NCI-H146 treated with DMSO at 0.1 percent for 48 hours (cell line): ENCODE data around the gene MYLK.
"Not testable (repeated sequence)": the region's sequence is repeated elsewhere in the genome, so short reads cannot be mapped to it uniquely, and the experiment has no call there.

Source experiments
- DNase-seq: peaks from one replicate; lab custom pipeline; 2025; ENCODE audit not compliant: unreplicated experiment; lab: John Stamatoyannopoulos, UW

MYLK gene, protein sequence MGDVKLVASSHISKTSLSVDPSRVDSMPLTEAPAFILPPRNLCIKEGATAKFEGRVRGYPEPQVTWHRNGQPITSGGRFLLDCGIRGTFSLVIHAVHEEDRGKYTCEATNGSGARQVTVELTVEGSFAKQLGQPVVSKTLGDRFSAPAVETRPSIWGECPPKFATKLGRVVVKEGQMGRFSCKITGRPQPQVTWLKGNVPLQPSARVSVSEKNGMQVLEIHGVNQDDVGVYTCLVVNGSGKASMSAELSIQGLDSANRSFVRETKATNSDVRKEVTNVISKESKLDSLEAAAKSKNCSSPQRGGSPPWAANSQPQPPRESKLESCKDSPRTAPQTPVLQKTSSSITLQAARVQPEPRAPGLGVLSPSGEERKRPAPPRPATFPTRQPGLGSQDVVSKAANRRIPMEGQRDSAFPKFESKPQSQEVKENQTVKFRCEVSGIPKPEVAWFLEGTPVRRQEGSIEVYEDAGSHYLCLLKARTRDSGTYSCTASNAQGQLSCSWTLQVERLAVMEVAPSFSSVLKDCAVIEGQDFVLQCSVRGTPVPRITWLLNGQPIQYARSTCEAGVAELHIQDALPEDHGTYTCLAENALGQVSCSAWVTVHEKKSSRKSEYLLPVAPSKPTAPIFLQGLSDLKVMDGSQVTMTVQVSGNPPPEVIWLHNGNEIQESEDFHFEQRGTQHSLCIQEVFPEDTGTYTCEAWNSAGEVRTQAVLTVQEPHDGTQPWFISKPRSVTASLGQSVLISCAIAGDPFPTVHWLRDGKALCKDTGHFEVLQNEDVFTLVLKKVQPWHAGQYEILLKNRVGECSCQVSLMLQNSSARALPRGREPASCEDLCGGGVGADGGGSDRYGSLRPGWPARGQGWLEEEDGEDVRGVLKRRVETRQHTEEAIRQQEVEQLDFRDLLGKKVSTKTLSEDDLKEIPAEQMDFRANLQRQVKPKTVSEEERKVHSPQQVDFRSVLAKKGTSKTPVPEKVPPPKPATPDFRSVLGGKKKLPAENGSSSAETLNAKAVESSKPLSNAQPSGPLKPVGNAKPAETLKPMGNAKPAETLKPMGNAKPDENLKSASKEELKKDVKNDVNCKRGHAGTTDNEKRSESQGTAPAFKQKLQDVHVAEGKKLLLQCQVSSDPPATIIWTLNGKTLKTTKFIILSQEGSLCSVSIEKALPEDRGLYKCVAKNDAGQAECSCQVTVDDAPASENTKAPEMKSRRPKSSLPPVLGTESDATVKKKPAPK (N-terminal part only)

DNA sequence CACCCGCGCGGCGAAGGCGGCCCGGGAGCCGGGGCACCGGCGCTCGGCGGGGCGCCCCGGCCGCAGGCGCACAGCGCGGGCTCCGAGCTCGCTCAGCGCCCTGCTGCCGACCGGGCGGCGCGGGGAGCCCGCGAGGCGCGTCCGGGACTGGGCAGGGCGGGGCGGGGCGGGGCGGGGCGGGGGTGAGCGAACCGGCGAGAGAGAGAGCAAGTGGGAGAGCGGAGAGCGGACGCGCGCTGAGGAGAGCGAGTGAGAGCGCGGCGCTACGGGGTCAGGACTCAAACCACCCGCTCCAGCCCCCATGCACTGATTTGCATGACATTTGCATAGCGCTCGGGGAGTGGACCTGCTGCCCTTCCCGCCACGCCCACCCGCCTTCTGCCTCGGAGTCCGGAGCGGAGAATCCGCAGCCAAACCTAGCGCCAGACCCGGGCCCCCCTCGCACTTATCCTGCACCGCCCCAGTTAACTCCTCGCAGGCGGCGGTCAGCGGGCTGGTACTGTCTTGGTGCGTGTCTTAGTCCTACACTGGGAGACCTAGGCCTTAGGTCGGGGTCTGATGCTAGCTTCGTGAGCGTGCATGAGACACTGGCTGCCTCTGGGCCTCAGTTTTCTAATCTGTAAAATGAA lies at the start of gene MYLK:
TSS of gene MYLK (minus strand) at position 130 of the 629 bp plus-strand sequence. CDS start 90,491 bp downstream, outside the sequence.
- peak; percentile 94 for DNase-seq

DNA sequence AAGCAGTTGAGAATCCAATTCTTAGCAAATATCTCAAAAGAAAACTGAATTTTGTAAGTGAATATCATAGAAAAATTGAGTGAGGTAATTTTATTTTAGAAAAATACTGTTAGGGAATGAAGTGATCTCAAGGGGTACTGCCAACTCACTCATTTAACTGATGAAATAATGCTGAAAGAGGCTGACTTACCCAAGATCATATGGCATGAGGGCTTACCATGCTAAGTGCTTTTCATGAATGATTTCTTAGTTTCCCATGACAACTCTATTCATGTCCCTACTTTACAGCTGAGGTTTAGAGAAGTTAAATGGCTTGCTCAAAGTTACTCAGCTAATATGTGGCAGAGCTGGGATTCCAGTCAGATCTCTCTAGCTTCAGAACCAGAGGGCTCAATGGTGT lies 46.3 kb upstream of the MYLK start:
- DNase-seq, result no peak

DNA sequence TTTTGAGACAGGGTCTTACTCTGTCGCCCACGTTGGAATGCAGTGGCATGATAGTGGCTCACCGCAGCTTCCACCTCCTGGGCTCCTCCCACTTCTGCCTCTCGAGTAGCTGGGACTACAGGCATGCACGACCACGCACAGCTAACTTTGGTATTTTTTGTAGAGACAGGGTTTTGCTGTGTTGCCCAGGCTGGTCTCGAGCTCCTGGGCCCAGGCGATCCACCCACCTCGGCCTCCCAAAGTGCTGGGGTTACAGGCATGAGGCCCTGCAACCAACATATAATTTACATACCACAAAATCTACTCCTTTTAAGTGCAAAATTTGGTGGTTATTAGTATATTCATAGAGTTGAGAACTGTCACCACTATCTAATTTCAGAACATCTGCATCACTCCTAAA lies 45.2 kb upstream of the MYLK start:
- no peak for DNase-seq

DNA sequence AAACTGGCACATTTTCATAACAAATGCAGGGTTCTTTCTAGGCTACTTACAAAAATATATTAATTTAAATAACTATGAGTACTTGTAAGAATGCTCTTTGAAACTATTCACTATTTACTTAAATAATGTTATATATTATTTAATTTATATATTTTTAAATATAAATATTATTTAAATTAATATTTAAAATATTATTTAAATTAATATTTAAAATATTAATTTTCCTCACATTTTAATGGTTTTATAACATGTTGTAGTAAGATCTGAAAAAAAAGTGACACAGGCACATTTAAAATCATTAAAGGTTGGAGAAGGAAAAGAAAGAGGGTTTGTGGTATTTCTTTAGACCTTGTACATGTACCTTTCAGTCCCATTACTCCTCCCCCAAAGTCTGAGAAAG lies 42.3 kb upstream of the MYLK start:
- DNase-seq, result no peak

DNA sequence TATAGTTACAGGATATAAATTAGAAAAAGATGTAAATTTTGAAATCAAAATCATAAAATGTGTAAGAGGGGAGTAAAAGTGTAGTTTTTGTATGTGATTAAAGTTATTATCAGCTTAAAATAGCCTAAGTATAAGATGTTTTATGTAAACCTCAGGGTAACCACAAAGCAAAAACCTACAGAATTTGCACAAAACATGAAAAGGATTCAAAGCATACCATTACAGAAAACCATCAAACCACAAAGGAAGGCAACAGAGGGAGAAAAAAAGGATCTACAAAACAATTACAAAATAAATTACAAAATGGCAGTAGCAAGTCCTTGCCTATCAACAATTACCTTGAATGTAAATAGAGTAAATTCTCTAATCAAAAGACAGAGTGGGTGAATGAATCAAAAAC lies 36.7 kb upstream of the MYLK start:
- no peak for DNase-seq

DNA sequence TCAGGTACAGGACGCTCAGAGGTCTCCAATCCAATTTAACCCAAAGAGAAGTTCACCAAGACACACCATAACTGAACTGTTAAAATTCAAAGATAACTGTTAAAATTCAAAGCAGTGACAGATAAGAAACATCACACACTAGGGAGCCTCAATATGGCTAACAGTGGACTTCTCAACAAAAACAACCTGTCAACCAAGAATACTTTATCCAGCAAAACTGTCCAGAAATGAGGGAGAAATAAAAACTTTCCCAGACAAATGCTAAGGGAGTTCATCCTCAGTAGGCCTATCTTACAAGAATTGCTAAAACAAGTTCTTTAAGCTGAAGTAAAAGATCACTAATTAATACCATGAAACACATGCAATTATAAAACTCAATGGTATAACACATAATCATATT lies 36.3 kb upstream of the MYLK start:
- no peak for DNase-seq

DNA sequence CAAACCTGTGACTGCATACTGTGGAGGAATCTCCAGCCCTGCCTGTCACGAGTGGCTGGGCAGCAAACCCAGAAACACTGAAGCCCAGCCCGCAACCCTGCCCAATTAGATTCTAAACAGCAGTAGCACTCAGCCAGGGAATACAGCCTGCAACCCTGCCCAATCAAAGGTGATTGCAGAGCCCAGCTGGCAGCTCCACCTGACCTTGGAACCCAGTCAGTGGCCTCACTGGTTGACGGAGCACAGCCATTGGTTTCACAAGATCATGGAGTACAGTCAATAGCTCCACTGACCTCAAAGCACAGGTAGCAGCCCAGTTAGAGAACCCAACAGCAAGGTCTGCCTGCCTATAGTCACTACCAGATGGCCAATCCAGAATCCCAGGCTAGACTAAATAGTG lies 35.2 kb upstream of the MYLK start:
- DNase-seq, result no peak

DNA sequence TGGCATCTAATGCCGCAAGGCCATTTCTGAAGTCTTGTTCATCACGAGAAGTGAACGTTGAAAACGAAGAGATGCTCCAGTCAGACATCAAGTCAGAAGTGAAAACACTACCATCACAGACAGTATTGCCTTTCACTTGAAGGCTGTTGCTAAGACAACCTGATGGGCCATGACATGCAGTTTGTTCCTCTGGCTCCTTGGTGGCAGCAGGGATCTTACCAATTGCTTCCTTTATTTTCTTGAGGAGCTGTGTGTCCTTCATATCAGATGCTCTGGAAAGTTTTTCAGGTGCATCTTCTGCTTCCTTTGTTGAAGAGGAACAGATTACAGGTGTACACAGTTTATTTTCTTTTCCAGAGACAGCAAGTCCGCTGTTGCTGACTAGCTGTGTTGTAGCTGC lies 30.7 kb upstream of the MYLK start:
- no peak for DNase-seq

DNA sequence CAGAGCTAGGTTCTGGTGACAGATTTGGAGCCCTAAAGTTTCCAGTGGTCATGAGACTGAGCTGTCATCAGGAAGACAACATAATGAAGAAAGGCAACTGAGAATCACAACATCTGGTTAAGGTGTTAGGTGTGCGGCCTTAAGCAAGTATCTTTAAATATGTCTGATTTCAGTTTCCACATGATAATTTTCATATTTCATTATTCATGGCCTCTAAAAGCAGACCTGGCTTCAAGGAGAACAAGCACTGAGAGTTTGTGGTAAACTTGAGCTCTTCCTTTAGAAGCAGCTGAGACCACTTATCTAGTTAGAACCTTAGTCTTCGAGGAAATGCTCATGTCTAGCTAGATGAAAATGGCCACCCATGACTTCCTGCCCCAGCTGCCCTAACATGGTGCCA lies 25.7 kb upstream of the MYLK start:
- DNase-seq, result no peak

DNA sequence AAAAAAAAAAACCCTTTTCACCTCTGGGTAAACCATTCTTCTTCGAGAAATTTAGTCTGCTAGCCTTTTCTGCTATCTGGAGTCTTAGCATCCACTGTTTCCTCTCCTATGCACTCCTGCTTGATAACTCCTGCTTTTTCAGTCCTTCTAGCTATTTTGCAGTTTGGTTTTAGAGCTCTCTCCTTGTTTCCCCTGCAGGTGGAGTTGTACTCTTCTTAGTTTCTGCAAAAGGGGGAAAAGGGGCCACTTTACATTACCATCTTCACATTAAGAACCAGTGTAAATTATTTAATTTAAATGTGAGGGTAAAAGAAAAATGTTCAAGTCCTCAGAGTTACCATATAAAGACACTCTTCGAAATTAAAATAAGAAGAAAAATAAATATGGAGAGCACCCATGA lies 23.6 kb upstream of the MYLK start:
- no peak for DNase-seq

DNA sequence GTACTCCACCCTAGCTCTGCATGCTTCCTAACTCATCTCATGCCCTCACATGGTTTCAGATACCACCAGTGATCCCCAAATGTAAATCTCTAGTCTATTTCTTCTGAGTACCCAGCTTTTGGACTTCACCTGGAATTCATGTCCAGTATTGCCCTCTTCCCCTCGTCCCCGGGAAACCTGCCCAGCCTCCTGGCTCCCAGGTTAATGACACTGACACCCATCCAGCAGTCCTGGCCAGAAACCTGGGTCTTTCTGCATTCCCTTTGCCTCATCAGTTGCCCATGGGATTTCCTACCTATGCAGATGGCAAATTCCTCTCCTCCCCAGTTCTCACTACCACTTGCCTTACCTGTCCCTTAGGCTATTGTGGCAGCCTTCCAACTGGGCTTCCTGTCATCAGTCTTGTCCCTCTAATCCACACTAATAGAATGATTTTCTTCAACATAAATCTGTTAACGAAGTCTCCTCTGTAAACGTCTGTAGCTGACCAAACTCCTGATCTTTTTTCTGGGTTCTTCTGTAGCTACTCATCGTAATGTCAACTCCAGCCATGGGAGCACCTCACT lies 15.3 kb upstream of the MYLK start:
- DNase-seq, result no peak

DNA sequence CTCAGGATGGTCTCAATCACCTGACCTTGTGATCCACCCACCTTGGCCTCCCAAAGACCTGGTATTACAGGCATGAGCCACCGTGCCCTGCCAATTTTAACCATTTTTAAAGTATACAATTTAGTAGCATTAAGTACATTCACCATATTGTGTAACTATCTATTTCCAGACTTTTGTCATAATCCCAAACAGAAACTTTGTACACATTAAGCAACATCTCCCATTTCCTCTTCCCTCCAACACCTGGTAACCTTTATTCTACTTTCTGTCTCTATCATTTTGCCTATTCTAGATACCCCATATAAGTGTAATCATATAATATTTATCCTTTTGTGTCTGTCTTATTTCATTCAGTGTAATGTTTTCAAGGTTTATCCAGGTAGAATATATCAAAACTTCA lies 8.9 kb upstream of the MYLK start:
- DNase-seq, result no peak

DNA sequence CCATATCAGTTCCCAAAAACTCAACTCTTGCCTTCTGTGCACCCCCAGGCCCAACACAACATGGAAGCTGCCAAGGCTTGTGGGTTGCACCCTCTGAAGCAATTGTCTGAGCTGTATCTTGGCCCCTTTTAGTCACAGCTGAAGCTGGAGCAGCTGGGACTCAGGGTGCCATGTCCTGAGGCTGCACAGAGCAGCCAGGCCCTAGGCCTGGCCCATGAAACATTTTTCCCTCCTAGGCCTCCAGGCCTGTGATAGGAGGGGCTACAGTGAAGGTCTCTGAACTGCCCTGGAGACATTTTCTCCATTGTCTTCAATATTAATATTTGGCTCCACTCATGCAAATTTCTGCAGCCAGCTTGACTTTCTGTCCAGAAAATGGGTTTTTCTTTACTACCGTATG lies 8.1 kb upstream of the MYLK start:
- DNase-seq, result no peak

DNA sequence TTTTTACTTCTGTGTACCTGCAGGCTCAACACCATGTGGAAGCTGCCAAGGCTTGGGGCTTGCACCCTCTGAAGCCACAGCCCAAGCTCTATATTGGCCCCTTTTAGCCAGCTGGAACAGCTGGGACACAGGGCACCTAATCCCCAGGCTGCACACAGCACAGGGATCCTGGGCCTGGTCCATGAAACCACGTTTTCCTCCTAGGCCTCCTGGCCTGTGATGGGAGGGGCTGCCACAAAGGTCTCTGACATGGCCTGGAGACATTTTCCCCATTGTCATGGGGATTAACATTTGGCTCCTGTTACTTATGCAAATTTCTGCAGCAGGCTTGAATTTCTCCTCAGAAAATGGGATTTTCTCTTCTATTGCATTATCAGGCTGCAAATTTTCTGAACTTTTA lies 6.9 kb upstream of the MYLK start:
- DNase-seq, result not testable (repeated sequence)

DNA sequence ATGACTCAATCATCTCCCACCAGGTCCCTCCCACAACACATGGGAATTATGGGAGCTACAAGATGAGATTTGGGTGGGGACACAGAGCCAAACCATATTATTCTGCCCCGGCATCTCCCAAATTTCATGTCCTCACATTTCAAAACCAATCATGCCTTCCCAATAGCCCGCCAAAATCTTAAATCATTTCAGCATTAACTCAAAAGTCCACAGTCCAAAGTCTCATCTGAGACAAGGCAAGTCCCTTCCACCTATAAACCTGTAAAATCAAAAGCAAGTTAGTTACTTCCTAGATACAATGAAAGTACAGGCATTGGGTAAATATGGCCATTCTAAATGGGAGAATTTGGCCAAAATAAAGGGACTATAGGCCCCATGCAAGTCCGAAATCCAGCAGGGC lies 6.0 kb upstream of the MYLK start:
- not testable (repeated sequence) for DNase-seq

DNA sequence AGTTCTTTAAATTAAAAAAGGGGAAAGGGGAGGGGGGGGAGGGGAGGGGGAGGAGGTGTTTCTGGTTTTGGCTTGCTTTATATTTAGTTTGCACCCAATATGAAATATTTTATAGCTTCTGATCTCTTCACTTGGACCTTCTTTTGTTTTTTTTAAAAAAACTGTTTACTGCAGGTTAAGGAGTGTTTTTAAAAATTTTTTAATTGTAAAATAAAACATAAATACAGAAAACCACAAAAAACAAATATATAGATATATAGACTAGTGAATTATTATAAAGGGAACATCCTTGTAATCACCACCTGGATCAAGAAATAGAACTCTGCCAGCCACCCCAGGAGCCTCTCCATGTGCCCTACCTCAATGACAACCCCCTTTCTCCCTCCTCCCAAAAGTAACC lies 861 bp upstream of the MYLK start:
- DNase-seq, result no peak

DNA sequence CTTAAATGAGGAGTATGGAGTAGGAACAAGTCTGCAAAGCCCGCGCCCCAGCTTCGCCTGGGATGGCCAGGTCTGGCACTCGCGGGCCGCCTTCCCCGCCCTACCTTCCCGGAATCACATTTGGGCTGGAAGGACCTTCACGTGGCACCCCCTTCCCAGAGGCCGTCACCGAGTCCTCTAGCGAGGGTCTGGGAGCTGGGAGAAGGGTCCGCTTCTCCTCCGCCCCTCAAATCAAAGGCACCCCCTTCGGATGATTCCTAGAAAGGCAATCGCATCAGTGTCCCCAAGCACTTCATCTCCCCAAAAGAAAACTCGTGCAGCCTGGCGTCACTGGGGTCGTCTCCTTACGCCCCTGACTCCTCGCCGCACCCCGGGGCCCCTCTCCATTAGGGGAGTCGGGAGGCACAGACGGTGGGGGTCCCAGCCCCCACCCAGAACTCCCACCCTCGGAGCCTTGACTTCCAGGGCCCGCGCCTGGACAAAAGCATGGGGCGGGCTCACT lies 380 bp downstream of the MYLK start:
- DNase-seq, result no peak

DNA sequence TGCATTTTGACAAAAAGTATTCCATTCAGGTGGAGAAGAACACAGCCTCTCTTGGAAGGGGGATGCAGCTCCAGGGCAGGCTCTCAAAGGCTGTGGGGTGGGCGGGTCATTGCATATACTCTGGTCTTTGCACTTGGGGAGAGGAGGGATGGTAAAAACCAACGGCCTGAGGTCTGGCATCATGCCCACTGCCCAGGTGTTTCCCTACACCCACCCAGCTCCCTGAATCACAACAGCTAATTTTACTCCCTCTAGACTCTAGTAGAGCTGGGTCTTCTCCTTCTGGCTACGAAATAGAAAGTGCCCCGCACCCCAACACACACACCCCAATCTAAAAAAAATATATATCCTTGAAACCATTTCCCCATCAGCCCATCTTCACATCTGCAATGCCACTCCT lies 1.0 kb downstream of the MYLK start:
- DNase-seq, result no peak

DNA sequence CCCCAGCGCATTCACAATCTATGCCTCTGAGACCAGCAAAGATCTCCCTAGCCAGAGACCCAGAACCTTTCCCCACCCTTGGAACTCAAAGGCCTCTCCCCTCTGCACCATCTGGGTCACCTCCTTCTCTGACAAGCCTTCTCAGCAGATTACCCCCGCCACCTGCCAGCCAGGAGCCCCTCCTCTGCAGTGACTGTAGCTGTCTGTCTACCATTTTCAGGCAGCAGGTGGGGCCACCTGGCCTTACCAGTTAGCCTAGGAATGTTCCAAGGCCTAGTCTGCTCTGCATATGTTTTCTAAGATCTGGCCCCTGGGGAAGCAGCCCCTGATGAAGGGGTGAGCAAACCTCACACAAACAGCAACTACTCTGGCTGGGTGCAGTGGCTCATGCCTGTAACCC lies 2.4 kb downstream of the MYLK start:
- DNase-seq, result peak; percentile 74

DNA sequence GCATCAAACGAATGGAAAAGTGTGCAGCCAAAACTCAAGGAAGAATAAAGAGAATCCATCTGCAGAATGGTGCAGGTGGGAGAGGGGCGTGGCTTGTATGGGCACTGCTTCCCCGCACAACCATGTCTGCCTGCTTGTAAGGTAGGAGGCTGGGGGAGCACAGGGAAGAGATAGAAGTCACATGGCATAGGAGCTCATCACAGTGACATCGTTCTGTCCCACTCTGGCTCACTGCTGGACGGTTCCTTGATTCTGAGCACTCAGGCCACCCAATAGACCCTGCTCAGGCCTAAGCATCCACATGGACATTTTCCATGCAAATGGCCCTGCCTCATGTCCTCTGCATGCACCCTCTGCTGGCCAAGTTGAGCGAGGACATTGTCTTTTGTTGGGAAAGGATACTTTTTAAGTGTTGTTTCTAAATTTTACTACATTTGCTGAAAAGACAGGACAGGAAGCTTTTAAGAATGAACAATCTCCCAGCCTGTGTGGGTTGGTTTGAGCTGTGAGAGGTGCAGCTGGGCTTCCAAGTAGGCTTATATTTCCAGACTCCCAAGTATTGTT lies 3.1 kb downstream of the MYLK start:
- DNase-seq, result peak; percentile 83
